ENCODE data around the gene GTF3C4. TPM values are rescaled to one million over a fixed set of nuclear protein-coding genes. Genes with fewer than 3 reads are reported as not detected.

GTF3C4 gene
- total and polyA plus RNA-seq, 10 of the 15 experiments (the other 5 are each of a cell fraction or from before 2014, with no cell fraction given): 3.2 to 18.9 (median 8.2) TPM

- no peaks in the 10 kb centered on the region for H3K27me3 ChIP-seq (replicated peaks in 1 of 2; ENCODE audit: control insufficient read depth in 2 of 2, insufficient read depth in 2 of 2, low read length in 1 of 2)
- RAD21 ChIA-PET (ENCODE audit: unreplicated experiment): no interaction called here
- no TSS peak for BruUV-seq (replicated peaks)
- POLR2A ChIA-PET: no interaction called here
- H3K79me2 ChIP-seq (ENCODE audit: control insufficient read depth, insufficient read depth, low read length): no peaks in the 10 kb centered on the region
- no peak overlapping the region for H3K27ac ChIP-seq (ENCODE audit: control insufficient read depth, insufficient read depth)
- no peak overlapping the region for H2AFZ ChIP-seq (ENCODE audit: control insufficient read depth, low read depth, low read length)
- in situ Hi-C loops (cut with MboI): no loop called here
- no peaks in the 10 kb centered on the region for H4K20me1 ChIP-seq (ENCODE audit: control insufficient read depth, insufficient read depth)
- no peak overlapping the region for H3K9ac ChIP-seq (ENCODE audit: control insufficient read depth, insufficient read depth, low read length)
- ATAC-seq (no peak), DNase-seq (ENCODE audit: low read depth, low spot score) (no peak), FAIRE-seq (no peak)
- no peaks in the 10 kb centered on the region for H3K4me1 ChIP-seq (ENCODE audit: control insufficient read depth, insufficient read depth, low read length)
- H3K4me2 ChIP-seq (ENCODE audit: control insufficient read depth, insufficient read depth): no peak overlapping the region
- no peaks in the 10 kb centered on the region for H3K9me3 ChIP-seq (replicated peaks; ENCODE audit: control insufficient read depth, insufficient read depth, low read length)
- TF ChIP-seq GATAD2B (conservative IDR thresholded peaks at IDR 0.05; ENCODE audit: low read depth) (no peak), CREM (IDR thresholded peaks at IDR 0.05; ENCODE audit: low read depth) (no peak), DPF2 (IDR thresholded peaks at IDR 0.05) (no peak), SP1 (IDR thresholded peaks at IDR 0.05; ENCODE audit: low read depth, low read length) (no peak), BCLAF1 (IDR thresholded peaks at IDR 0.05) (no peak), ZNF24 (IDR thresholded peaks at IDR 0.05) (no peak), POLR2AphosphoS2 (IDR thresholded peaks at IDR 0.05; ENCODE audit: low read depth, low read length) (no peak), KDM1A (IDR thresholded peaks at IDR 0.05; ENCODE audit: borderline replicate concordance) (no peak), BRCA1 (IDR thresholded peaks at IDR 0.05; ENCODE audit: low read depth, low read length) (no peak), SMC3 (IDR thresholded peaks at IDR 0.05; ENCODE audit: borderline replicate concordance, low read length) (no peak), FOXK2 (IDR thresholded peaks at IDR 0.05) (no peak), SIN3A (IDR thresholded peaks at IDR 0.05; ENCODE audit: low read depth, low read length) (no peak), ATF7 (IDR thresholded peaks at IDR 0.05; ENCODE audit: low read depth) (no peak)
- H3K36me3 ChIP-seq (ENCODE audit: control insufficient read depth in 2 of 2, insufficient read depth in 2 of 2, low read length in 1 of 2): peaks cover 15 to 46% of the 10 kb centered on the region in 2 experiments
- CTCF ChIA-PET: no interaction called here
- 93% methylated on average over 4 of the region's 4 CpGs for WGBS (ENCODE audit: insufficient coverage, insufficient replicate concordance, low lambda C conversion rate, missing lambda C conversion rate)
- SMC1A ChIA-PET (ENCODE audit: uncharacterized antibody, unreplicated experiment): no interaction called here
- intact Hi-C loops (cut with micrococcal nuclease; ENCODE audit: unreplicated experiment): no loop called here
- H3K4me3 ChIP-seq: no peak overlapping the region
Observed at GRCh38 chr9:132647355-132647754, 22.9 kb upstream of the GTF3C4 start.
